Hematopoietic multipotent progenitor cell treated with erythropoietin and hydrocortisone succinate and interleukin-3 and kit ligand, for 6 days (in vitro differentiated cells): ENCODE data around the gene CCT8.
"Not testable (repeated sequence)": the region's sequence is repeated elsewhere in the genome, so short reads cannot be mapped to it uniquely, and the experiment has no call there.

ENCODE experiments used
- DNase-seq: peaks from one replicate; pipeline ENCODE4 v3.0.0-alpha.2; 2015

CCT8 gene

GRCh38 chr21:29017639-29018237 lies 55.7 kb downstream of the CCT8 start:
- DNase-seq = peak; percentile 17

- not testable (repeated sequence) for DNase-seq
These were observed 62.2 kb downstream of the CCT8 start for GRCh38 chr21:29011236-29011635.

- no peak for DNase-seq
These were observed 65.1 kb downstream of the CCT8 start for GRCh38 chr21:29008367-29008766.

GRCh38 chr21:29007810-29008209 lies 65.6 kb downstream of the CCT8 start:
- no peak for DNase-seq

- DNase-seq = no peak
These were observed 66.3 kb downstream of the CCT8 start for GRCh38 chr21:29007135-29007534.
